ENCODE measurements around the gene DRAM1. TPM values are rescaled to one million over a fixed set of nuclear protein-coding genes. Genes with fewer than 3 reads are reported as not detected.
A peak's percentile ranks its signal among the peaks of the same experiment; 100 is the strongest.
"Not testable (repeated sequence)": the region's sequence is repeated elsewhere in the genome, so short reads cannot be mapped to it uniquely, and the experiment has no call there.

The DRAM1 gene
- total and polyA plus RNA-seq, 2 donors (not counting 1 experiment from before 2014, with no cell fraction given), result 2.1 to 10.2 TPM

GRCh38 chr12:101855364-101855884, 22.0 kb upstream of the DRAM1 start:
- peaks cover 16% of the 10 kb centered on the region in 2 donors for H3K4me1 ChIP-seq (ENCODE audit: control insufficient read depth in 2 of 2, insufficient read depth in 2 of 2, low read length in 2 of 2)
- no peaks in the 10 kb centered on the region for H3K27me3 ChIP-seq (replicated peaks in 1 of 4; ENCODE audit: control extremely low read depth in 1 of 4, control insufficient read depth in 3 of 4, insufficient read depth in 4 of 4, low read length in 3 of 4)
- no peaks in the 10 kb centered on the region for H3K27me3 Mint-ChIP-seq
- H3K4me1 Mint-ChIP-seq, result peaks cover 33% of the 10 kb centered on the region
- CTCF ChIA-PET, result interaction anchor here (1.9 kb wide), 1 partner anchor 16 kb away, joined by 10 read pairs; no protein-coding TSS in a partner anchor
- no peaks in the 10 kb centered on the region for H3K9me3 Mint-ChIP-seq (ENCODE audit: insufficient read depth)
- DNase-seq (no peak), ATAC-seq (ENCODE audit: low read depth) (no peak)
- H3K4me3 Mint-ChIP-seq, result no peak overlapping the region
- no peaks in the 10 kb centered on the region for H3K79me2 ChIP-seq (ENCODE audit: control insufficient read depth, insufficient read depth, low read length)
- WGBS (ENCODE audit: insufficient coverage), result 33% methylated on average over 1 of the region's 3 CpGs
- no peak for TF ChIP-seq EZH2 (IDR thresholded peaks at IDR 0.05; ENCODE audit: borderline replicate concordance, insufficient read depth, low read depth, low read length, poor library complexity, severe bottlenecking)
- TF ChIP-seq CTCF (IDR thresholded peaks at IDR 0.05), result no peak
- POLR2A ChIA-PET, result no interaction called here
- H2AFZ ChIP-seq (ENCODE audit: insufficient read depth, low read depth, low read length, poor library complexity, severe bottlenecking), result no peak overlapping the region
- H3K27ac Mint-ChIP-seq, result no peak overlapping the region
- H3K36me3 ChIP-seq (replicated peaks in 1 of 2; ENCODE audit: control extremely low read depth in 1 of 2, control insufficient read depth in 1 of 2, extremely low read depth in 1 of 2, insufficient read depth in 2 of 2, low read length in 1 of 2), result no peaks in the 10 kb centered on the region
- no peaks in the 10 kb centered on the region for H4K20me1 ChIP-seq (ENCODE audit: control insufficient read depth, insufficient read depth, low read length, poor library complexity, severe bottlenecking)
- intact Hi-C loops (cut with micrococcal nuclease), result no loop called here
- H3K4me2 ChIP-seq (replicated peaks; ENCODE audit: low read depth, low read length, poor library complexity, severe bottlenecking), result peak overlapping the region; percentile 3
- peaks cover 0 to 2% (median 0%) of the 10 kb centered on the region in 3 donors for H3K9me3 ChIP-seq (ENCODE audit: control extremely low read depth in 1 of 3, control insufficient read depth in 2 of 3, insufficient read depth in 1 of 3, low read length in 2 of 3)
- no peak overlapping the region for H3K27ac ChIP-seq (ENCODE audit: low read length in 2 of 2)
- no peak overlapping the region for H3K4me3 ChIP-seq (ENCODE audit: control extremely low read depth in 1 of 5, extremely low read depth in 1 of 5, insufficient read depth in 1 of 5, low read depth in 2 of 5, low read length in 4 of 5)
- no peak overlapping the region for H3K9ac ChIP-seq (ENCODE audit: low read length)

- intact Hi-C loops (cut with micrococcal nuclease), result no loop called here
- H3K36me3 ChIP-seq (replicated peaks in 1 of 2; ENCODE audit: control extremely low read depth in 1 of 2, control insufficient read depth in 1 of 2, extremely low read depth in 1 of 2, insufficient read depth in 2 of 2, low read length in 1 of 2), result no peaks in the 10 kb centered on the region
- peak overlapping the region; percentile 10 for H2AFZ ChIP-seq (ENCODE audit: insufficient read depth, low read depth, low read length, poor library complexity, severe bottlenecking)
- CTCF ChIA-PET, result interaction anchor here (1.3 to 1.9 kb wide), 2 partner anchors 16 to 372 kb away, joined by 3 to 10 read pairs; no protein-coding TSS in a partner anchor
- no peaks in the 10 kb centered on the region for H3K27me3 ChIP-seq (replicated peaks in 1 of 4; ENCODE audit: control extremely low read depth in 1 of 4, control insufficient read depth in 3 of 4, insufficient read depth in 4 of 4, low read length in 3 of 4)
- H3K9ac ChIP-seq (ENCODE audit: low read length), result no peak overlapping the region
- POLR2A ChIA-PET, result no interaction called here
- TF ChIP-seq EZH2 (IDR thresholded peaks at IDR 0.05; ENCODE audit: borderline replicate concordance, insufficient read depth, low read depth, low read length, poor library complexity, severe bottlenecking) (no peak), CTCF (IDR thresholded peaks at IDR 0.05) (no peak)
- no peaks in the 10 kb centered on the region for H3K9me3 Mint-ChIP-seq (ENCODE audit: insufficient read depth)
- H3K79me2 ChIP-seq (ENCODE audit: control insufficient read depth, insufficient read depth, low read length), result no peaks in the 10 kb centered on the region
- no peak overlapping the region for H3K4me3 ChIP-seq (ENCODE audit: control extremely low read depth in 1 of 5, extremely low read depth in 1 of 5, insufficient read depth in 1 of 5, low read depth in 2 of 5, low read length in 4 of 5)
- no peaks in the 10 kb centered on the region for H4K20me1 ChIP-seq (ENCODE audit: control insufficient read depth, insufficient read depth, low read length, poor library complexity, severe bottlenecking)
- H3K27ac Mint-ChIP-seq, result no peak overlapping the region
- no peak overlapping the region for H3K4me3 Mint-ChIP-seq
- no peak overlapping the region for H3K4me2 ChIP-seq (replicated peaks; ENCODE audit: low read depth, low read length, poor library complexity, severe bottlenecking)
- no peak for ATAC-seq (ENCODE audit: low read depth)
- DNase-seq, result no peak
- H3K4me1 ChIP-seq (ENCODE audit: control insufficient read depth in 2 of 2, insufficient read depth in 2 of 2, low read length in 2 of 2), result peaks cover 16% of the 10 kb centered on the region in 2 donors
- H3K27me3 Mint-ChIP-seq, result no peaks in the 10 kb centered on the region
- no CpG with 5 or more reads among the region's 3 CpGs for WGBS (ENCODE audit: insufficient coverage)
- H3K4me1 Mint-ChIP-seq, result peaks cover 30% of the 10 kb centered on the region
- H3K9me3 ChIP-seq (ENCODE audit: control extremely low read depth in 1 of 3, control insufficient read depth in 2 of 3, insufficient read depth in 1 of 3, low read length in 2 of 3), result peaks cover 0 to 2% (median 0%) of the 10 kb centered on the region in 3 donors
- no peak overlapping the region for H3K27ac ChIP-seq (ENCODE audit: low read length in 2 of 2)
These were observed 21.4 kb upstream of the DRAM1 start for GRCh38 chr12:101855976-101856375.

- ATAC-seq (ENCODE audit: low read depth); intact Hi-C loops (cut with micrococcal nuclease); POLR2A ChIA-PET; H3K79me2 ChIP-seq (ENCODE audit: control insufficient read depth, insufficient read depth, low read length); H3K9ac ChIP-seq (ENCODE audit: low read length); H4K20me1 ChIP-seq (ENCODE audit: control insufficient read depth, insufficient read depth, low read length, poor library complexity, severe bottlenecking); H3K27ac Mint-ChIP-seq; H3K4me3 Mint-ChIP-seq; H3K9me3 ChIP-seq (ENCODE audit: control extremely low read depth in 1 of 3, control insufficient read depth in 2 of 3, insufficient read depth in 1 of 3, low read length in 2 of 3); H3K4me3 ChIP-seq (ENCODE audit: control extremely low read depth in 1 of 5, extremely low read depth in 1 of 5, insufficient read depth in 1 of 5, low read depth in 2 of 5, low read length in 4 of 5); H3K9me3 Mint-ChIP-seq (ENCODE audit: insufficient read depth); H3K36me3 ChIP-seq (replicated peaks in 1 of 2; ENCODE audit: control extremely low read depth in 1 of 2, control insufficient read depth in 1 of 2, extremely low read depth in 1 of 2, insufficient read depth in 2 of 2, low read length in 1 of 2); H3K4me2 ChIP-seq (replicated peaks; ENCODE audit: low read depth, low read length, poor library complexity, severe bottlenecking); H3K27me3 Mint-ChIP-seq; DNase-seq; H3K27ac ChIP-seq (ENCODE audit: low read length in 2 of 2); H3K27me3 ChIP-seq (replicated peaks in 1 of 4; ENCODE audit: control extremely low read depth in 1 of 4, control insufficient read depth in 3 of 4, insufficient read depth in 4 of 4, low read length in 3 of 4); H2AFZ ChIP-seq (ENCODE audit: insufficient read depth, low read depth, low read length, poor library complexity, severe bottlenecking): not testable (repeated sequence)
- peaks cover 16% of the 10 kb centered on the region in 2 donors for H3K4me1 ChIP-seq (ENCODE audit: control insufficient read depth in 2 of 2, insufficient read depth in 2 of 2, low read length in 2 of 2)
- H3K4me1 Mint-ChIP-seq, result peaks cover 27% of the 10 kb centered on the region
- WGBS (ENCODE audit: insufficient coverage), result 29% methylated on average over 1 of the region's 5 CpGs
- CTCF ChIA-PET, result interaction anchor here (1.3 to 1.9 kb wide), 2 partner anchors 17 to 373 kb away, joined by 3 to 10 read pairs; no protein-coding TSS in a partner anchor
These were observed 20.8 kb upstream of the DRAM1 start for GRCh38 chr12:101856614-101857013.

Data from B cell (primary cell).